Activated CD8-positive, alpha-beta memory T cell treated with anti-CD3 and anti-CD28 coated beads for 4 hours (primary cell): Measurements from ENCODE around the gene CECR2.
"Not testable (repeated sequence)": the region's sequence is repeated elsewhere in the genome, so short reads cannot be mapped to it uniquely, and the experiment has no call there.

Experiments
- DNase-seq, 2 donors: peaks; one replicate each; pipeline ENCODE4 v3.0.0-alpha.2; 2020; ENCODE audit warnings: low read depth in 2 of 2

Gene CECR2

DNA sequence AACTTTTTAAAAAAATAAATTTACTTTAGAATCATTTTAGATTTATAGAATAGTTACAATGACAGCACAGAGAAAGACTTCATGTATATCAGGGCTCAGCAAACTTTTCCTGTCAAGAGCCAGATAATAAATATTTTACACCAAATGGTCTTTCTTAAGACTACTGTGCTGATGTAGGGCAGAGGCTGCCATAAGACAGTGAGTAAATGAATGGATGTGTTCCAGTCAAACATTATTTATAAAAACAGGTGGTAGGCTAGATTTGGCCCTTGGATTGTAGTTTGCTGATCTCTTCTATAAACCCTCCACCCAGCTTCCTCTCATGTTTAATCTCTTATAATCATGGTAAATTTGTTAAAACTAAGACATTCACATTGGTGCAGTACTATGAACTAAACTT is 33.0 kb downstream of the CECR2 start:
- no peak for DNase-seq

DNA sequence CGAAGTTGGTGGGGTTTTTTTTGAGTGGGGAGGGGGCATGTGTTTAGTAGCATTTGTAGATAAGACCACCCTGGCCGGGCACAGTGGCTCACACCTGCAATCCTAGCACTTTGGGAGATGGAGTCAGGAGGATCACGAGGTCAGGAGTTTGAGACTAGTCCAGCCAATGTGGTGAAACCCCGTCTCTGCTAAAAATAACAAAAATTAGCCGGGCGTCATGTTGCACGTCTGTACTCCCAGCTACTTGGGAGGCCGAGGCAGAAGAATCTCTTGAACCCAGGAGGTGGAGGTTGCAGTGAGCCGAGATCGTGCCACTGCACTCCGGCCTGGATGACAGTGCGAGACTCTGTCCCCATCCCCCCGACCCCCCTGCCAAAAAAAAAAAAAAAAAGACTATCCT is 34.6 kb downstream of the CECR2 start:
- DNase-seq: no peak

DNA sequence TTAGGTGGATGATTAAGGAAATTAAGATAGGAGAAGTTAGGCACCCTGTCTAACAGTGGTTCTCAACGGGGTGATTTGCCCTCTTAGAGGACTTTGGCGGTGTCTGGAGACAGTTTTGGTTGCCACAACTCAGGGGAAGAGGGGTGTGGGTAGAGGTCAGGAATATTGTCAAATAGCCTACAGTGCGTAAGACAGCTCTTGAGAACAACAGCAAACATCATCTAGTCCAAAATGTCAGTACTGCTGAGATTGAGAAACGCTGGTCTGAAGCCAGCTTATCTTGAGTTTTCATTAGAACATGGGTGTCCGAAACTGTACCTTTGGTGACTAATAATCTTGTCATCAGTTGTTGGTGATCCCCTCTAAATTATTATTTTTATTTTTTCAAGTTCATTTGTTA is 38.4 kb downstream of the CECR2 start:
- no peak for DNase-seq

DNA sequence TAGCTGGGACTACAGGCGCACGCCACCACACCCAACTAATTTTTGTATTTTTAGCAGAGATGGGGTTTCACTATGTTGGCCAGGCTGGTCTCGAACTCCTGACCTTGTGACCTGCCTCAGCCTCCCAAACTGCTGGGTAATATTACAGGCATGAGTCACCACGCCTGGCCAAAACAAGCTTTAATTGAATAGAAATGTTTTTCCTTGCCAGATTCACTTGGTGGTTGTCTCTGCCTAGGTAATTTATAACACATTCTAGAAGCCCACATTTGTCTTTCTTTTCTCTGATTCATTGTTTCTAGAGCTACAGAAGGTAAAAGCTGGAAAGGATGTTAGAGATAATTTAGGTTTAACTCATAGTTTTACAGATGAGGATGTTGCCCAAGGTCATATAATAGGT is 41.3 kb downstream of the CECR2 start:
- no peak for DNase-seq

DNA sequence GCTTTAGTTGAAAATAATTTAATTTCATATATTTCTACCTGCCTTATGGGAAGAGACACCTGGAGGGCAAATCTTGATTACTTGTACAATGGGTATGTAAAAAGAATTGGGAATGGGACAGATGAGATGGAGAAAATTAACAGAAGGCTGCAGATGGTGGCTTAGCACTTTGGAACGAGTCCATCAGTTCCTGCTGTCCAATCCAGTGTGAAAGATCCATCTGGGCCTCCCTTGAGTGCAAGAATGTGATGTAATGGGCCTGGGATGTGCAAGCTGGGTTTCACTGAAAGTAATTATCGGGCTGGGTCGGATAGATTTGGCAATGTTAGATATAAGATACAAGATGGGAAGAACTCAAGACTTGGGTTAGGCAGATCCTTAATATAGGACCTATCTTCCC is 42.0 kb downstream of the CECR2 start:
- no peak for DNase-seq

DNA sequence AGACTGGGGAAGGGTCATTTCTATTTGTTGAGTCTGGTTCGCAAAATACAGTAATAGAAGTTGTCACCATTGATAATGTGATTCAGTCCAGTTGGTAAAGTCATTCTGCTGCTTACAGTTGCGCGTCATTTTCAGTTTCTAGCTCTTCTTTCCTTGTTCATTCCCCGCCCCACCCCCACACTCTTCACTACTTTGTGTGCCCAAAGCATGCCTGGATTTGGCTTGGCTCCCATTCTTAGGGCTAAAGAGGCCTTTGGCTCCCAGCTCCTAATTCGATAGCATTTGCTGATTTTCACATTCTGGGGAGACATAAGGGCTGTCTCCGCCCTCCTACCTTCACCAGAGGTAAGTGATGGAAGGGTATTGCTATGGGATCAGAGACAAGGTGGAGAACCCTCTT is 43.0 kb downstream of the CECR2 start:
- DNase-seq: no peak

DNA sequence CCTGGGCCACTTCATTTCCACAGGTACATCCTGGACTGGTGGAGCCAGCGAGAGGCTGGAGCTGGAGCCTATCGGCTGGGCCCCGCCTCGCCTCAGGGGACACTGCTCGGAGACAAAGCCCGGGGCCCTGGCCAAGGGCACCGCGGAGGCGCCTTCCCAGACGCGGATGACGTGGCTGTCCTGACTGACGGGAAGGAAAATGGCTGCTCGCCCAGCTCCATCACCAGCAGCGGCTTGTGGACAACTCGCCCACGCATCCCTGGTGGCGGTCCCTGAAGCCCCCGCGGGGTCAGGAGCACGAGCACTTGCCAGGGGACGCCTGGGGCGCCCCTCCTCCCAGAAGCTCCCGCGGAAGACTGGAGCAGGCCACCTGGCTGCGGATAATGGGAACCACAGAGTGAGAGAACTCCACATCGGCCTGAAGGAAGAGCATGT is 49.6 kb downstream of the CECR2 start:
- no peak for DNase-seq

DNA sequence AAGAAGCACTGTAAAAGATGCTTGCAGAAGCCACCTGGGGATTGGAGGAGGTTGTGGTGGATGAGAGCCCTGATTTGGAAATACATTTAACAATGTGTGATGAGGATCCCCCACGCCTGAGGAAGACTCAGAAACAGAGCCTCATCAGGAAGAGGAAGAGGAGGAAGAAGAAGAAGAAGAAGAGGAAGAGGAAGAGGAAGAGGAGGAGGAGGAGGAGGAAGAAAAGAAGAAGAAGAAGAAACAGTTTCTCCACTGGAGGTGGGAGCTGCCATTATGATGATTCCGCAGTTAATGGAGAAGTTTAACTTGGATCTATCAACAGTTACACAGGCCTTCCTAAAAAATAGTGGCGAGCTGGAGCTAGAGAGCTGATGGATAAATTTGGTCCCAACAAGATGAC is 50.1 kb downstream of the CECR2 start:
- DNase-seq: no peak

DNA sequence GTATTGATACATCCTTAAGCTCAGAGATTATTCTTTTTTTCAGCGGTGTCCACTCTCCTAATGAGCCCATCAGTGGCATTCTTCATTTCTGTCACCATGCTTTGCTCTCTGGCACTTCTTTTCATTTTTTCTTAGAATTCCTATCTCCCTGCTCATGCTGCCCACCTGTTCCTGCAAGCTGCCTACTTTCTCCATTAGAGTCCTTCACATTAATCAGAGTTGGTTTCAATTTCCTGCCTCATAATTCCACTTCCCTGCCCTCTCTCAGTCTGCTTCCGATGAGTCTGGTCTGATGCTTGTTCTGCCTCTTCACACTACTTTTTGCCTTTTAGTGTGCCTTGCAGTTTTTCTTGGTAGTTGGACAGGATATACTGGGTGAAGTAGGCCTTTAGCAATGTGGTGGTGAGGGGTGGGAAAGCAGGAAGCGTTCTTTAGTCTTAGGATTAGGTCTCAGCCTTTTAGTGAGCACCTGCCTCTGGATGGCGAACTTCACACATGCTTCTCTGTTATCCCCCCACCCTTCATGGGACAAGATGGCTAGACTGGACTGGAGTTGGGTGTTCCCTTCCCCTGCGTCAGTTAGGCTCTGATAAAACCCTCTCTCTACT is 53.6 kb downstream of the CECR2 start:
- no peak for DNase-seq

DNA sequence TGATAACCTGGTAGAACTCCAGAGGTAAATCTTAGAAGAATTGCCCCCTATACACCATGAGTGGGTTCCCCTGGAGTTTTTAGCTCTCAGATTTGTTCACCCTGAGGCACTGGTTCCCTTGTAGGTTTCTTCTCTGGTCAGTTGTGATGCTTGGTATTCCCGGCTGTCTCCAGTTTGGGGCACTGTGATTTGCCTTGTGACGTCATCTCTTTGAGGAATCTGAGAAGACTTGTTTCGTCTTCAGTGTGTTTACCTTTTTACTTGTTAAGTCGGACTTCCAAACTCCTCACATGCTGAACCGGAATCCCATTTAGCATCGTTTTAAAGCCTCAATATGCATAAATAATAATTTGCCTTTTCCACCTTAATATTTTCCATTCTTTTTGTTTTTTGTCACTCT is 54.4 kb downstream of the CECR2 start:
- DNase-seq: no peak

DNA sequence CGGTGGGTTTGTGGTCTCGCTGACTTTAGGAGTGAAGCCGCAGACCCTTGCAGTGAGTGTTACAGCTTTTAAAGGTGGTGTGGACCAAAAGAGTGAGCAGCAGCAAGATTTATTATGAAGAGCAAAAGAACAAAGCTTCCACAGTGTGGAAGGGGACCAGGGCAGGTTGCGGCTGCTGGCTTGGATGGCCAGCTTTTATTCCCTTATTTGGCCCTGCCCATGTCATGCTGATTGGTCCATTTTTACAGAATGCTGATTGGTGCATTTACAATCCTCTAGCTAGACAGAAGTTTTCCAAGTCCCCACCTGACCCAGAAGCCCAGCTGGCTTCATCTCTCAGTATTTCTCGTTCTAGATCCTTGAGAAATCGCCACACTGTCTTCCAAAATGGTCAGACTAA is 58.3 kb downstream of the CECR2 start:
- DNase-seq: not testable (repeated sequence)

DNA sequence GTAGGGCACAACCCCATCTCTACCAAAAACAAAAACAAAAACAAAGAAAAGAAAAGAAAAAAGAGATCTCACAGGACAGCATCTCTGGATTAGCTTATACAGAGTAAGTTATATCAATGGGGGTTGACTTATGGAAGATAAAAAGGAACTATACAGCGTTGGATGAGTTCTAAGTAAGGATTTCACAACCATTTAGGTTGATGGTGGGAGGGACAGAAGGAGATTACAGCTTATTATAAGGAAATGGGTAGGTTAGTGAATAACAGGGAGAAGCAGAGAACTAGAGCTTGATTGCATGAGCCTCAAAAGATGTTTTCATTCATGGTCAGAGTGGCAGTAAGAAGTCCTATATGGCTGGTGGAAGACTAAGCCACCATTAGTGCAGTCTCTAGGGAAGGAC is 60.3 kb downstream of the CECR2 start:
- no peak for DNase-seq

DNA sequence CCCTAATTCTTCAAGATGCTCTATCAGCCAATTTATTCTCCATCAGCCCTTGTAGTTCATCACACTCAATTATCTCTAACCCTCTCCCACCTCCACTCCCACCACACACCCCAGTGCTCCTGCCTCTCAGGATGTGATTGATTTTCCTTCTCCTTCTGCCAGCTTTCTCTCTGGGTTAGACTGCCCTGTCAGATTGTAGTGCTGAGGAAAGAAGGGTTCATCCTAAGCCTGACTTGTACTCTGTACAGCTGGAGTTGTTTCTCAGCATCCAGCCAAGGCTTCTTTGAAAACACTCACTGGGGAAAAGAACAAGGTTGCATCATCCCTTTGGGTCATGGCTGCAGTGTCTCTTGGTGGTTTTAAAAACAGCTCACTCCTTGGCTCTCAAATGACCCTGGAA is 61.2 kb downstream of the CECR2 start:
- no peak for DNase-seq

DNA sequence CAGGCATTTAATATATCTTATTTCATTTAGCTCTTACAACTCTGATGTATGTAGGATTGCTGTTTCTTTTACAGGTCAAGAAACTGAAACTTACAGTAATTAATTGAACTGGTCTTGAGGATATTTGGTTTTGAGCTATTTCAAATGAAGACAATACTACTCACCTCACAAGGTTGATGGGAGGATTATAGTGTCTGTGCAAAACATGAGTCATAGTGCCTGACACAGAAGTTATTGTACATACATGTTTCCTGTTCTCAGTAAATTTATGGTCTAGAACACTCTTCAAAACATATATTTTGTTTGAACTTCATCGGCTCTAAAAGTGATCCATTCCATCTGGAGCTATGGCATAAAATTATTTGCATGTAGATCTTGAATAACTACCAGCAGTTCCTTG is 61.9 kb downstream of the CECR2 start:
- DNase-seq: no peak

DNA sequence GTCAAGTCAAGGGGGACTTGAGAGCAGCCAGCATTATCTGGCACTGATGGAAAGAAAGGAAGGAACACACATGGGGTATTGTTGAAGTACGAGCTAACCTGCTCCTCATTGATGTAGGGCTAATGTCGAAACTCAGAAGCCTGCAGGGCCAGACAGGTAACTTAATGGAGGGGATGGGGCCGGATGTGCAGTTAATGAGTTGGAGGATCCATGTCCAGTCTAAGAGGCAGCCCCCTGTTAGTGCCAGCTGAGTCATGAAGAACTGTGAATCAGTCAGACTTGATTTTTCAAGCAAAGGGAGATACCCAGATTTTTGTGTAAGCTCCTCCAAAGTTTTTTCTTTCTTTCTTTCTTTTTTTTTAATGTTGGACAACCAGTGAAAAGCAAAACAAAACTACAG is 65.6 kb downstream of the CECR2 start:
- no peak for DNase-seq

DNA sequence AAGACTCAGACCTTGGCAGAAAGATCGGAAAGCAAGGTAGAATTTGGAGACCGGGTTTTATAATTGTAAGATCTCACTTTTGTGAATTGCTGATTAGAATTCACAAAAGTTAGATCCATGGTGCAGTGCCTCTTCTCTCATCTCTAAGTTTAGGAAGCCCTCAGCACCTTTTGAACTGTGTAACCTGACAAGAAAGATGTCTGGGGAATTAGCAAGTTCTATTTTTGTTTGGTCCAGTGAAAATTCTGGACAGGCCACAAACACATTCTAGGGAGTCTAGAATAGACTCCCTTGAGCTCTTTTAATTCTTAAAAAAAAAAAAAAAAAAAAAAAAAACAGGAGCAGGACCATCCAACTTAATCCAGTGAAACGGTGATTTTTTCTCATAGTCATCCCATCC is 66.1 kb downstream of the CECR2 start:
- no peak for DNase-seq

DNA sequence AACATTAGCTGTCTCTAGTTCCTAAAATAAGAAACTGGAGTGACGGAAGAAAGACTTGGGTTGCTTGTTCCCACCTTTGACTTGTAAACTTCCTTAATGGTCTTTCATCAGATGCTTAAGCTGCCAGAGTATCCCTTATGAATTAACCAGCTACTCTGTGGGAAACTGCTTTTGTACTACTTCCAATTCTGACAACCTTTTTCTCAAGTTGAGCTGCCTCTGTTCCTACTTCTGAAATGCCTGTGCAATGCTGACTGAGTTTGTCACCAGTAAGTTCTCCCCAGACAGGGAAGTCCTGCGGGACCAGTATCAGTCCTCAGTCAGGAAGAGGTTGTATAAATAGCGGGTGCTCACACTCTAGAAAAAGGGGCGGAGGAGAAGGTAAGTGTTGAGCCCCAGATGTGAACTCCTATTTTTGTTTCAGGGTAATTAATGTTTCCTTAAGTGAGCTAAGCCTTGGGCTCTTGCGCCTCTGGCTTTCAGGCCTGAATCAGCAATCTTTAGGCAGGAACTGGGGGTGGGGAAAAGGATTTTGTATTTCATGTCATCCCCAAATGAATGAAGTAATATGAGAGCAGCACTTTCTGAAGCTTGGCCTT is 67.2 kb downstream of the CECR2 start:
- no peak for DNase-seq

DNA sequence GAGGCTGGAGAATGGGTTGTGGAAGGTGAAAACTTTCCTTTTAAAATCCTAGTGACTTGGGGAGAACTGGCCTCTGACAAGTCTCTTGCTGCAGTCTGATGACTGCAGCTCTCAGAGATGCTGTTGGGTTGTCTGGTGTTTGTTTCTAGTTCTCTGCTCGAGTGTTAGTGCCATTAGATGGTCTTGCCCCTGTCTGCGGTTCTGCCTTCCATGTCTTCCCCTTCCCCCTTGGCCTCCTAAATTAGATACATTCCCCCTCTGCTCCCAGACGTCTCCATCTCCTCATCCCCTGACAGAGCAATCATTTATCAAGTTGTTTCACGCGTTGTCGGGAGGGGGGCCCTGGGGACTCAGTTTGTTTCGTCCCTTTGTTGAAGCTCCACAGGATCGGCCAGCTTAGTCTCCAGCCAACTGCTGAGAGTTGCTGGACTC is 67.7 kb downstream of the CECR2 start:
- DNase-seq: no peak

DNA sequence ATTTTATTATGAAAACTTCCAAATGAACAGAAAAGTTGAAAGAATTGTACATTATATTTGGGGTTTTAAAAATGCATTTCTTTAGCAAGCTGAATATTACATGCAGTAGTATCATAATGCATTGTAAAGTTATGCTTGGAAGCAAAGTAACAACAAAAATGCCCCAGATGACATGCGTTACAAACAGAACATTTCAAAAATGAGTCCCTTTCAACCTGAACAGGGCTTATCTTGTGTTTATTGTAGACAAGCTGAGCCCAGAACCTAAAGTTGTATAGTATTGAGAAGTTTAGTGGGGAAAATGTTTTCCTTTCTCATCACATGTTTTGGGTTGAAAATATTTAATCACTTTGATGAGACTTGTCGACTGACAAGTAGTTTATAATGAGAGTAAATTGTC is 68.8 kb downstream of the CECR2 start:
- DNase-seq: no peak

DNA sequence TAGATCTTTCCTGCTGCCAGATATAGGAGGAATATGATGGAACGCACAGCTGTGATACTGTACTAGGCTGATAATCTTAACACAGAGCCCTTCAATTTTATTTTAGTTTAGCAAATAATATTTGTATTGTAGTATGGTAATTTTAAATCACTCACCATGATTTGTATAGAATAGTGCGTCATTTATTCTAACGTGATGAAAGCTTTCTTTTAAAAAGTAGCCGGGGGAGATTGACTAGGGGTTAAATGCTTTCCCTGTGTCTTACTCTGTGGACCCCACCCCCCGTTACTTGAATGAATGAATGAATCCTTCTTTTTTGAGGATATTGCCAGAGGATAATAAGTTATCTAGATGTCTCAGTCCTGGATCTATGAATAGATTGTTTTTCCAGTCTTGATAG is 72.1 kb downstream of the CECR2 start:
- DNase-seq: no peak

DNA sequence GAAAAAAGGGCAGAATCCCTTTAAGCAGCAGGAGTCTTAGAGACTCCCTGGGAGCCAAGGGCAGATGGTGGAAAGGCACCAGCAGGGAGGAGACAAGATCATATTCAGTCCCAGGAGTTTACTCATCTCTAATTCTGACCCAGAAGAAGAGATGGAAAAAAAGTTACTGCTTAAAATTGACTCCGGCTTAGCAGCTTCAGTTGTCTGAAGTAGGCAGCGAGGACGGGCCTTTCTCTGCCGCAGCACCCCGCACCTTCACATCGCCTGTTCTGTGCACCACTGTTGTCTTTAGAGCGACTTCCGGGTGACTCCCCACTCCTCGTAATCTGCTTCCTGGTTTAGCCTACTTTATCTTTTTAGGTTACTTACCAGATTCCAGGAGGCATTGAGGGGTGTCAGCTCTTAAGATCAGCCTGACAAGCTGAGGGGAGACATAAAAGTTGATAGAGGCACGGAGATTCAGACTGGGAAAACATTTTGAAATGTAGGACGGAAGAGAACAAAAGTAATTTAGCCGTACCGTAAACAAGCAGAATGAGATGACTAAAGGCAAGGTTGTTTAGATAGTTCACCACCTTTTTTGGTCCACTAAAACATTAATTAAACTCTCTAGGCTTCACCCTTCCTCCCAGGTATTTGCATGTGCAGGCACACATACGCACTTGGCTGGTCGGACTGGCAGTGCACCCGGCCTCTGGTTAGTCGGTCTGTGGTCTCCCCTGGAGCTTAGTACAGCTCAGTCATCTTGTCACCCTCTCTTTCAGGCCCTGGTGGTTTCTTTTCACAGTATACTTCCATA is 74.3 kb downstream of the CECR2 start:
- DNase-seq: no peak

DNA sequence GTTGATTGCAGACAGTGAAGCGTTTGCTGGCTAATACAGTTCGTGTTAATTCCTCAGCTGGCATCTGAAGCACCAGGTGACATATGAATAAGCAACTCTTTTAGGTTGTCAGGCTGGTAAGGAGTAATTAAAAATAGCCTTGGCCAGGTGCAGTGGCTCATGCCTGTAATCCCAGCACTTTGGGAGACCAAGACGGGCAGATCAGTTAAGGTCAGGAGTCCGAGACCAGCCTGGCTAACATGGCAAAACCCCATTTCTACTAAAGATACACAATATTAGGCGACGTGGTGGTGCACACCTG is 74.9 kb downstream of the CECR2 start:
- no peak for DNase-seq

DNA sequence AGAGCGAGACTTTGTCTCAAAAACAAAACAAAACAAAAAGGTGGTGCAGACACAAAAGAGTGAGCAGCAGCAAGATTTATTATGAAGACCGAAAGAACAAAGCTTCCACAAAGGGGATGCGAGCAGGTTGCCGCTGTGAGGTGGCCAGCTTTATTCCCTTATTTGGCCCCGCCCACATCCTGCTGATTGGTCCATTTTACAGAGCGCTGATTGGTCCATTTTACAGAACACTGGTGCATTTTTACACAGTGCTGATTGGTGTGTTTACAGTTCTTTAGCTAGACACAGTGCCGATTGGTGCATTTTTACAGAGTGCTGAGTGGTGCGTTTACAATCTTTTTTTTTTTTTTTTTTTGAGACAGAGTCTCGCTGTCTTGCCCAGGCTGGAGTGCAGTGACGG is 77.4 kb downstream of the CECR2 start:
- DNase-seq: no peak

DNA sequence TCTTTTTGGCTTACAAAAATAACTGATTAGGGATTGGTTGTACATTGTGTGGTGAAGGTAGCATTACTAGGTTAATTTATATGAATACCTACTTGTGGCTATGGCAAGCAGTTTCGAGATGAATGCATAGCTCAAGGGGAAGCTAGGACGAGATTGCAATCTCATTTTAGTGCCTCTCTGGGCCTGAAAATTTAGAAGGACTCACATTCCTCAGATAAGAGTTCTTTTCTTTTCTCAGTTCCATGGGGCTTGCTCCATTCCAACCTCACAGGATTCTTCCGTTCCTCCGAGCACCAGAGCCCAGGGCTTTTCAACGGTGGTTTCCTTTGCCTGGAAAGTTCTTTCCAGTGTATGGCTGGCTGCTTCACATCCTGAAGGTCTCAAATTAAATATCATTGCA is 82.1 kb downstream of the CECR2 start:
- no peak for DNase-seq
